Fibroblast of skin of abdomen (primary cell): Measurements from ENCODE around the gene LRP1-AS.
A peak's percentile ranks its signal among the peaks of the same experiment; 100 is the strongest.

Source experiments
- DNase-seq: peaks from one replicate; pipeline ENCODE4 v3.0.0-alpha.2; 2013

LRP1-AS gene

DNA sequence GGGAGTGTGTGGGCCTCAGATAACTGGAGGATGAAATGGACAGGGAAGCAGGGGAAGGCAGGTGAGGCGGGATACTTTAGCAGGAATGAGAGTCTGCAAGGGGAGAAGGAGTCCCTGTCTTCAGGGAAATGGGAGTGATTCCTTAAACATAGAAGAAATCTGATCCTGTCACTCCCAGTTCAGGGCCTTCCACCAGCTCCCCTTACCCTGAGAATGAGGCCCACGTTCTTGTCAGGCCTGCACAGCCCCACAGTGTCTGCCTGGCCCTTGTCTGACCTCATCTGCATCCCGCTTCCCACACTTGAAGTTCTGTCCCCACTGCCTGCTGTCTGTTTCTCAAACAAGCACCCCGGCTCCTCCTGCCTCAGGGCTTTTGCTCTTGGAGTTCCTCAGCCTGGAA lies 12.6 kb upstream of the LRP1-AS start:
- DNase-seq: no peak

DNA sequence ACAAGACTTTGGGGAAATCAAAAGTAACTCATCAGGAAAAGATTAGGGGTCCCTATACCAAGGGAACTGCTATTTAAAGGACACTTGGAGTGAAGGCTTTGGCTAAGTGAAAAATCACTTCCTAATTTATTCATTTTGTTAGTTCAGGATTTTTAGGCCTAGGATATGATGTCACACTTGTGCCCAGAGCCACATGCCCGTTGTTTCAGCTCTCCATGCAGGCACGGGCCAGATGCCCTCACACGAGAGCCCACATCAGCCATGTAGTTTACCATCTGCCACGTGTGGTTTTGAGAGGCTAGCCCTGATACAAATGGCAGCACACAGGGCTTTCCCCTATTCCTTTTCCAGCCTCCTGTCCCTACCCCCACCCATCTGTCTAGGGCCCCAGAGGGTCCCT lies 11.9 kb upstream of the LRP1-AS start:
- DNase-seq: no peak

DNA sequence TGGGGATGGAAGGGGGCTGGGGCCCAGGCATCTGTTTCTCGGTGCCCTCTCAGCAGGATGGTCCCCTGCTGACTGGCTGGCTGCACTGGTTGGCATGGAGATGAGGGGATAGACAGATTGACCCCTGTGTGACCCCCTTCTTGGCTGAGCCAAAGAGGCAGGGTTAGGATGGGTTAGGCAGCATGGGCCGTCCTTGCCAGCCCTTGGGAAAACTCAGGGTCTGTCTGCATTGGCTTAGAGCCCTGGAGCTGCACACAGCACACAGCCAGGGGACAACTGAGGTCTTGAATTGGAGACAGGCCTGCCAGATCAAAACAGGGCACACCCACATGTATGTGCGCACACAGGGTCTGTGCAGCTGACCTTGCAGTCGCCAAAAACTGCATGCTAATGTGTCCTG lies 11.2 kb upstream of the LRP1-AS start:
- no peak for DNase-seq

DNA sequence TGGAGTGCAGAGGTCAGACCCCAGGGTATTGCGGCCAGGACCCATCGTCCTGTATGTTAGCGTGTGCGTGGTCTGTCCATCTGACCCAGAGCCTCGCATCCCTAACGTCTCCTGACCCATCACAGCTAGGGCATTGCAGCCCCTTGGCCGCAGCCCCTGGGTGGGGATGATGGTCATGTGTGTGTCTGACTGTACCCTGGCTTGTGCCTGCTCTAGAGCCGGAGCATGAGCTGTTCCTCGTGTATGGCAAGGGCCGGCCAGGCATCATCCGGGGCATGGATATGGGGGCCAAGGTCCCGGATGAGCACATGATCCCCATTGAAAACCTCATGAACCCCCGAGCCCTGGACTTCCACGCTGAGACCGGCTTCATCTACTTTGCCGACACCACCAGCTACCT lies 10.8 kb upstream of the LRP1-AS start:
- DNase-seq: no peak

DNA sequence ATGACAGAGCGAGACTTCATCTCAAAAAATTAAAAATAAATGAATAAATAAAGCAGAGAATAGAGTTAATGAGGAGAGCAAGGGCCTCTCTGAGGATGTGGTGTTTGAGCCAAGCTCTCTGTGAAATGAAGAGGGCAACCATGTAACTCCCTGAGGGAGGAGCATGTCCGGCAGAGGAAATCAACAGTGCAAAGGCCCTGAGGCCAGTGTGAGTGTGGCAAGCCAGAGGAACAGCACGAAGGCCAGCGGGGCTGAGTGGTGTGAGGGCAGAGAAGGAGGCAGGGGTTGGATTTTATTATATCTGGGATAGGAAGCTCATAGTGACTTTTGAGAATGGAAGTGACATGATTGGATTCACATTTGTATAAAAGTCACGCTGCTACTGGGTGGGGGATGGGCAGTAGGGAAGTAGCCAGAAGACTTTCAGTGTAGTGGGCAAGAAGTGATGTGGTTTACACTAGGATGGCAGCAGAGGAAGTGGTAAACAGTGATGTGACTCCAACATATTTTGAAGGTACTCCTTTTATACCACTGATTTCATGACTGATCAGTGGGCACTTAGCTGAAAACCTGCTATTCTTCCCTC lies 10.3 kb upstream of the LRP1-AS start:
- no peak for DNase-seq

DNA sequence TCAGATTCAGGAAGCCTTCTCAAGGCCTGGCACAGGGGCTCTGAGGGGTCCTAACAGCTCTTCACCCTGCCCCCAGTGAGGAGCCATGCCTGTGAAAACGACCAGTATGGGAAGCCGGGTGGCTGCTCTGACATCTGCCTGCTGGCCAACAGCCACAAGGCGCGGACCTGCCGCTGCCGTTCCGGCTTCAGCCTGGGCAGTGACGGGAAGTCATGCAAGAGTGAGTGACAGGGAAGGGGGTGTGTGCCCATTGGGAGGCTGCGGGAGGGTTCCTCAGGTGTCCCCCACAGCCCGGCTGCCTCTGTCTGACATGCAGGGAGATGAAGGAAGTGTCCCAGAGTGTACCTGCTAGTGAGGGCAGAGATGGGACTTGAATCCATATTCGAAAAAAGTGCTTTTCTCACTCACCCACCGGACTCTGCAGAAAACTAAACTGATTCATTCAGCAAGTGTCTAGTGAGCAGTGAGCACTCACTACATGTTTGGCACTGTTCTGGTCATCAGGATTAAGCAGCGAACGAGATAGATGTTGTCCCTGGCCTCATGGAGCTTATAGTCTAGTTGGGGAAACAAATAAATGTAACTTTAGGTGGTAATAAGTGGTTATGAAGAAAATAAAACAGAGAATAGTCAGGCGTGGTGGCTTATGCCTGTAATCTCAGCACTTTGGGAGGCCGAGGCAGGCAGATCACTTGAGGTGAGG lies 9.4 kb upstream of the LRP1-AS start:
- DNase-seq: no peak

DNA sequence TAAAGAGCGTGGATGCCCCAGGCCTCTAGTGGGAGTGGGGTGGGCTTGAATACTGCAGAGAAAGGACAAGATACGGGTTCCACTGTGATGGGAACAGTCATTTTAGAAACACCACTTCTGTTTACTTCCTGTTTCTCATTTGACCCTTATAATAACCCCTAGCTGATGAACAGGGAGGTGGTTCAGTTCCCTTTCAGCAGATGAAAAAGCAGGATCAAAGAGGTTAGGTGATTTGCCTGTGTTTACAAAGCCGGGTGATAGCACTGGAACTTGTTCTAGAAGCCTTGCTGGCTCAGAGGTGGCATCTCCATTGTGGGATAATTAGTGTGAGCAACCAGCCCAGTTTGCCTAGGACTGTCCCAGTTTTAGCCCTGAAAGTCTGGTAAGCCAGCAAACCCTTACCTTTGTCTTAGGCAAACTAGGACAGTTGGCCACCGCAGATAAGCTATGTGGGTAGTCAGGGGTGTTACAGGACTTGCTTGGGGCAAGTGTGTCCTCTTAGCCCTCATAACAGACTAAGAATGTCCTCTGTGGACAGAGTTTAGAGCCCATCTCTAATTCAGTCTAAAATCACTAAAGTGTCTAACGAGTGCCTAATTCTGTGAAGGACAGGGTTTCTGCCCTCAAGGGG lies 7.5 kb upstream of the LRP1-AS start:
- DNase-seq: no peak

DNA sequence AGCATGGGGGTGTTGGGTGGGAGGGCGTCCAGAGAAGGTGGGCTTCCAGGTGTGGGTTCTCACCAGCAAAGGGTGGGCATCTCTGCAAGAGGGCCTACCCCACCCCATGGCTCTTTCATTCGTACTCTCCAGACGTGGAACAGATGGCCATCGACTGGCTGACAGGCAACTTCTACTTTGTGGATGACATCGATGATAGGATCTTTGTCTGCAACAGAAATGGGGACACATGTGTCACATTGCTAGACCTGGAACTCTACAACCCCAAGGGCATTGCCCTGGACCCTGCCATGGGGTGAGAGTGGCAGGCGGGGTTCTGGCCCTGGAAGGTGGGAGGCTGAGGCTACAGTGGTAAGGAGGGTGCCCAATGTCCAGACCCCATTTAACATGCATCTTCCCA lies 6.7 kb upstream of the LRP1-AS start:
- no peak for DNase-seq

DNA sequence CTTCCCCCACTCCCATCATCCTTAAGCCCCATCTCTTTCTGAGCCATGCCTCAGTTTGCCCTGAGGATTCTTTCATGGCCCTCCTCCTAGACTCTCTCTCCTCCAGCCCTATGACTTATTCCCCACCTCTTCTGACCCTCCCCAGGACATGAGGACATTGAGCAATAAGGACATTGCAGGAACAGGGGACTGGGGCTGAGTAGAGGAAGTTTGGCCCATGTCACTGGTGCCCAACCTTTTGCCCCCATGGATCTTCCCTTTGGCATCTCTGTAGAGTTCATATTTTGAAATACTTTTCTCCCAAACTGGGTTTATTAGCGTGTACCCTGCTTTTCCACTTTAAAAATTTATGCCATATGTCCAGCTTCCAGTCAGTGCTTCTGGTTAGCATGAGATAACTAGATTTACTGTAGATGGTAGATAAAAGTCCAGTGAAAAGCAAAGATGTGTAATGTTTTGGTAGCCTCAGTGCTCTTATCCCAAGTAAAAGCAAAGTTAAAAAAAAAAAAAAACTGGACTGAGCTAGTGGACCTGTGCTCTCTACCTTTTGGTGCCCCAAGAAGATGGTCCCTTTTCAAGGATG lies 6.1 kb upstream of the LRP1-AS start:
- DNase-seq: no peak

DNA sequence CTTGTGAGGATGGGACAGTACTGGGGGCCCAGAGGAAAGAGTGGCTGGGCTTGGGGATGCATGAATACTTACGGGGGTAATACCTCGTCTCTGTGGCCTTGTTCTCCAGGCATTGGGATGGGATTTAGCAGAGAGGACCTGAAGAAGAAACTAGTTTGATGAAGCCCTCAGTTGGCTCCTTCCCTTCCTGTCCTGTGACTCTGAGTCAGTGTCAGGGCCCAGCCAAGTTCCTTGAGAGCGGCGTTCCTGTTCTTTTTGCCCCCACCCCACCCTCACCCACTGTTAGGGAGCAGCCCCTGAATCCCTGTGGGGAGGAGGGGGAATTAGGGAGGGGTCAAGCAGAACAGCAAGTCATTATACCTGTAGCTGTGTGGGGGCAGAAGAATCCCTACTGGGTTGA lies 5.2 kb upstream of the LRP1-AS start:
- DNase-seq: no peak

DNA sequence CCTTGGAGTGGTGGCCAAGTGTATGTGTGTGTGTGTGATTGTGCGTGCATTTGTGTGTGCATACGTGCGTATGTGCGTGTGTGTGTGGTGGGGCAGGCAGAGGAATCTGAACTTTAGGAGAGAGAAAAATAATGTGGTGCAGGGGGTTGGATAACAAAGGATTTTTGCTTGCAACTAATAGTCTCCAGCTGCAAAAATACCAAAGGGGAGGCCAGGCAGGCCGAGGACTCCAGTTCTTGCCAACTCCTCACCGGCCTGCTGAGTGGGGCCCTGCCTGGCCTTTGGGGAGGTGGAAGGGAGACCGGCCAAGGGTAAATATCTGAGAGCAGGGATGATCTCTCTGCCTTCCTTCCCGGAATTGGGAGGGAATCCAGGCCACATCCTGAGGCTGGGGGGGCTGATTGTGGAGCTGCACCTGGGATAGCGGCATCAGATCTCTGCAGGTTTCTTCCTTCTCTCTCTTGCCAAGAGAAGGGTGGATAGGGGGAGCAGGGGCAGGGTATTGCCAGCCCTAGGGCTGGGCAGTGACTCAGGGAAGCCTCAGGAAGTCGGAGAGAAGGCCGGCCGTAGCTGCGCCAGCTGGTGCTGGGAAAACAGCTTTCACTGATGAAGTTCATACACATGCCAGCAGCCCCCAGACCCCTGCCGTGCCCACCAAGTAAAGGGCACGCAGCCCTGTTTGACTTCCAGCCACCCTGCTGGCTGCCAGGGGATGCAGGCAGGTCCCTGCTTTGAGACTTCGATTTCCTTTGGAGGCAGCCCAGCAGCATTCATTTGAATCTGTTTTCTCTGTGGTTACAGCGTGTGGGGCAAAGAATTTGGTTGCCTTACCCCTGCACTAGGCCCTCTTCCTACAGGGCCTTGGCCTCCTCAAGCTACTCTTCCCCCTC lies 4.6 kb upstream of the LRP1-AS start:
- DNase-seq: peak; percentile 85

DNA sequence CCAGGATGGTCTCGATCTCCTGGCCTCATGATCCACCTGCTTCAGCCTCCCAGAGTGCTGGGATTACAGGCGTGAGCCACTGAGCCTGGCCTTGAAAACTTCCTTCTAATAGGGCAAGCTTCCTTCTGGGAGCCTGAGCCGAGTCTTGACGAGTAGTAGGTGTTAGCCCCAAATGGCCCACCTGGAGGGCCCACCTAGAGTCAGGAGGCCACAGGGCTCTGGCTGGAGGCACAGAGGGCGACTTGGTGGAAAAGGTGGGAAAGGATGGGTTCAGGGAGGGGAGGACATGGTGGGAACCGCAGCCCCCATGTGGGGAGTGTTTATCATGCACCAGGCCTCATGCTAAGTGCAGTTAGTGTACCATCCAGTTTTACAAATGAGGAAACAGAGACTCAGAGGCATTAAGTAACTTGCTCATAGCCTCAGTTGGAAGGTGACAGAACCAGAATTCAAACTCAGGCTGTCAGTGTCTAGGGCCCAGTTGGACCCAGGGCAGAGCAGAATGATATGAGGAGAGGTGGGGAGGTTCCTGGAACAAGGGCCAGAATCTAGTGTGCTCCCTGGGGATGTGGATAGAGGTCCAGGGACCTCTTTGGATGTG lies 3.1 kb upstream of the LRP1-AS start:
- no peak for DNase-seq

DNA sequence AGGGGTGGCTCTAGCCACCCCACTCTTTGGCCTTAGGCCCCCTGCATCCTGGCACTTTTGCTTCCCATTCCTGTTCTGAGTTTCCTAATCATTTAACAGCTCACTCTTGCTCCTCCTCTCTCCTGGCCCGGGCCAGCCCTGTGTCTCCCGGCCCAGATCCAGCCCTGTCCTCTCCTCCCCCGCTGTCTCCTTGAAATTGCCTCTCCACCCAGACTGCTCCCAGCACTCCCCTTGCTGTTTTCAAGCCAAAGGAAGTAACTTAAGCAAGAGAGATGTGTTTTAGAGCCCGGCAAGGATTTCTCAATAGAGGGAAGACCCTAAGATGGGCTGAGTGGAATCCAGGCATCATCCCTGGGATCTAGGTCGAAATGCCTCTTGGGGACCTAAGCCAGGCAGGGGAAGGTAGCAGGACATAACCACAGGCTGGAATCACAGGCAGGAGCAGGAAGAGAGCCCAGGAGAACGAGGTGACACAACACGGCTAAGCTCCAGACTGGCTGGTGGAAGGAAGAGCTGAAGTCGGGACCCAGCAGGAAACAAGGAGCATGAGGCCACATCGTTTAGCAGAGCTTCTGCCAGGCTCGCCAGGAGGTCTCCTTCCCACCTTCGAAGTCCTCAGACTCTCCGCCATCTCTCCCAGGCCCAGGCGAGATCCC lies 2.0 kb upstream of the LRP1-AS start:
- peak; percentile 72 for DNase-seq

DNA sequence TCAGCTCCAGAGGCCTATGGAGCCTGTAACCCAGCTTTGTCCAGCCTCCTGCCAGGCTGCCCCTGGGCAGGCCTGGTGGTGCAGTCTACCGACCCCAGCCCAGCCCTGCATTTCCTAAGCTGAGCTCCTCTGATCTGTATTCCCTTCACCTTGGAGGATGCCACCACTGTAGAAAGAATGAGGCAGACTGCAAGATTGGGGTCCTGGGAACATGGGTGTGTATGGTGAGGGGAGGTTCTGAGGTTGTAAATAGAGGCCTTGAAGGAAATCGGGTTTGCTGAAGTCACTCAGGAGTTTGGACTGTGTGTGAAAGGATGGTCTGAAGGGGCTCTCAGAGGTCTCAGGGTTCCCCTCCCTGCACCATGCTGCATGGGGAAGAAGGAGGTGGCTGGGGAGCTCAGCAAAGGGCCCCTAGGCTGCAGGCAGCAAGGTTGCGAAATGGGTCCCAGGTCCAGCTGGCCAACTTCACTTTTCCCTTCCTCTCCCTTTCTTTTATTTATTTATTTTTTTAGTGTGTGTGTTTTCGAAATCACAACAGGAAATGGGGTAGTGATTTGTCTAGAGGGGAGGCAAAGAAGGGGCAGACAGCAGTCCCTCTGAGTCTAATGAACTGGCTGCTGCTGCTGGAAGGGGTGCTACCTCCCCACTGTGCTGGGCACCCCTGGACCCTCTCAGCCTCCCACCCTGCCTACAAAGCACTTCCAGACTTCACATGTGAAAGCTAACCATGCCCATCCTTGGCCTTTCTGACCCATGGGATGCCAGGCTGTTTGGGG lies 1.2 kb upstream of the LRP1-AS start:
- DNase-seq: peak; percentile 55

DNA sequence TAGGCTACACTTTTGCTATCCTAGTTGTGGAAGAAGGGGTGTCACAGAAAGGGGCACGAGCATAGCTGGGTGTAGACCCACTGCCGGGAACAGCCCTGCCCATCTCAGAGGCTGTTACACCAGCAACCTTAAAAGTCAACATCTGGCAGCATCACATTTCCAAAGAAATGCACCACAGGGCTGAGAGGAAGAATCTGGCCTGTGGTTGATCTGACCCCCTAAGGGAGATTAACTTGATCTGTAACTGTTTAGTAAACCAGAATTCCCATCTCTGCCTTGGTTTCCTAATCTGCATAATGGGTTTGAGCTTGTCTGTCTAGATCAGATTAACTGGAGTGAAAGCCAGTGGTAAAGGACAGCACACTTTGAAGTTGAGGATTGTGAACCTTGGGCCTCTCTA lies 1.3 kb downstream of the LRP1-AS start:
- DNase-seq: no peak

DNA sequence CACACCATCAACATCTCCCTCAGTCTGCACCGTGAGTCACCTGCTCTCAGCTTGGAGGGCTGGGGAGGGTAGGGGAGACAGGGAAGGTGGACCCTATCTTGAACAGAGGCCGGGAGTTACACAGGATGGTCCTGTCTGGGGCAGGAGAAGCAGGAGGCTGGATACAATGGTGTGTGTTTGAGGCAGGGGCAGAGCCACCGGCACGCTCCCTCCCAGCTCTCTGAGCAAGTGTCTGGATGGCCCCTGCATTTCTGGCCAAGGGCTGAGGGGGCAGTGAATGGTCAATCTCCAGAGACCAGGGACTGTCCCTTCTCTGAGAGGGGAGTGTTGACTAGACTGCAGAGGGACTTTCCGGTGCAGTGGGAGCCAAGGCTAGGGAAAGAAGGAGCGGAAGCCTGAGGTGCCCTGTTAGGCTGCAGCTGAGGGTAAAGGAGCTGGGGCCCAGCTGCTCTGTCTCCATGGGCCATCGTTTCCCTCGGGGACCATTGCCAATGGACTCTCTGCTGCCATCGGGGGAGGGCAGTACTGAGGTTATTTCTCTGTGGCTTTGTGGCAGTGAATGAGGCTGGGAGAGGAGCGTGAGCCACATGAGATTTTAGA lies 1.9 kb downstream of the LRP1-AS start:
- DNase-seq: no peak

DNA sequence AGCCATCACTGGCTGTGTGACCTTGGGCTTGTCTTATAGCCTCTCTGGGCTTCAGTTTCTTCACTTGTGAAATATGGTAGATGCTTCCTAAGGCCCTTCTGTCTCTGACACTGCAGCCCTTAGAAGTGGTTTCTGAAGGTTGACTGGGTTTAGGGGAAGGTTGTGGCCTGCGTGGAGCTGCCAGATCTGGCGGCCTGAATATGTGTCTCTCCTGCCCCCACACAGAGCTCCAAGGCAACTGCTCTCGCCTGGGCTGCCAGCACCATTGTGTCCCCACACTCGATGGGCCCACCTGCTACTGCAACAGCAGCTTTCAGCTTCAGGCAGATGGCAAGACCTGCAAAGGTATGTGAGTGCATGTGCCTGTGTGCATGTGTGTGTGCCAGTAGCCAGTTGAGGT lies 4.0 kb downstream of the LRP1-AS start:
- no peak for DNase-seq

DNA sequence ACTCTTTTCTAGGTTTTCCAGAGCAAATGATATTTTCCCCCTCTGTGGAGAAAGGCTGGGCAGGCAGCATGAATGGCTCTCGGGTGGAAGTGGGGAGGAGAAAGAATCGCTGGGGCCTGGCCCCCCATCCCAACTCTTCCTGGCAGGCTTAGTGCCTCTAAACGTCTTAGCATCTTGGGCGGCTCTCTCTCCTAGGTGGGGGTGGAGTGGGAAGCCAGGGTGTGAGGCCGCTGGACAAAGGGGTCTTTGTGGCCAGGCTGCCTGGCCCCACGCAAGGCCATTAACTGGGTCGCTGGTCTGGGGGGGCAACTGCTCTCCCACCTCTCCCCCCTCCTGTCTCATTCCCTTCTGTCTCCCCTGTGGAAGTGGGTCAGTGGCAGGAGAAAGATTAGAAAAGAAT lies 4.7 kb downstream of the LRP1-AS start:
- DNase-seq: no peak

DNA sequence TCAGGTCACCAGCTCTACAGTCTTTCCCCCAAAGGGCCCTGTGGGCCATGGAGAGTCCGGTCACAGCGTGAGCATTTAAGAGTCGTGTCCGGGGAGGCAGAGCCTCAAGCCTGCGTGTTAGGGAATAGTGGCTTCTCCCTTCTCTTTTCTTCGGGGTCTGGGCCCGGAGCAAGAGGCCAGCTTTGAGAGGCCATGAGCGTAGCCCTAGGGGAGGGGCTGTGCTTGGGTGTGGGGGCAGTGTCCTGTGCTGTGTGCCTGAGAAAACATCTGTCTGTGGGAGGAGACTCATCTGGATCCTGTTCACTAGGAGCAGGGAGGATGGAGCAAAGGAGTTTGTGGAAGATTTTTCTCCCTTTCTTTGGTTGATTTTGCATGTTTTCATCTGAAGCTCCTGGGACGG lies 5.3 kb downstream of the LRP1-AS start:
- no peak for DNase-seq

DNA sequence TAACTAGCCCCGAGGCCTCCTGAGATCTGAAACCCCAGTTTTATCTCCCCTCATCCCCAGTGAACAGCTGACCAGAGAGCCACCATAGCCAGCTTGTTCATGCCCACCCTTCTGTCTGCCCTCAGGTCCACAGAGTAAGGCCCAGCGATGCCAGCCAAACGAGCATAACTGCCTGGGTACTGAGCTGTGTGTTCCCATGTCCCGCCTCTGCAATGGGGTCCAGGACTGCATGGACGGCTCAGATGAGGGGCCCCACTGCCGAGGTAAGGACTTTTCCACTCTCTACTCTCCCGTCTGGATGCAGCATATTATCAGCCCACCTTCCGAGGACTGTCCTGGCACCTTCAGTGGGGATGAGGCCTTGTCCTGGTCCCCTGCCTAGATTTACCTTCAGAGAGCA lies 6.2 kb downstream of the LRP1-AS start:
- DNase-seq: no peak
